Body of pancreas (tissue), 4 donors: Measurements from ENCODE around the gene ITIH3. TPM values are rescaled to one million over a fixed set of nuclear protein-coding genes. Genes with fewer than 3 reads are reported as not detected.

Experiments
- ATAC-seq: fragments of 150-250 bp; one replicate; pipeline ENCODE4 v1.9.1; 2016
- DNase-seq, 4 donors: peaks; one replicate each; pipeline ENCODE4 v3.0.0-alpha.2; 2019
- H3K27ac ChIP-seq, 4 donors: fragments of 200-600 bp; sonication (generic); 1 replicate in 3 of 4; 2 replicates in 1 of 4; pipeline versions ENCODE4 v1.5.1 to v1.6.1; 2016 to 2019; ENCODE audit warnings: mild to moderate bottlenecking in 1 of 4, mixed read lengths in 1 of 4, moderate library complexity in 1 of 4
- H3K27me3 ChIP-seq, 2 donors: fragments of 200-600 bp; sonication (generic); one replicate each; pipeline ENCODE4 v1.6.0; 2016; ENCODE audit warnings: mild to moderate bottlenecking in 1 of 2
- H3K36me3 ChIP-seq, 2 donors: fragments of 200-600 bp; sonication (generic); replicated peaks in 1 of 2; 2 replicates each; pipeline ENCODE4 v1.5.1; 2016; ENCODE audit warnings: low read depth in 2 of 2; ENCODE audit not compliant: insufficient read depth in 1 of 2
- H3K4me1 ChIP-seq: fragments of 200-600 bp; sonication (generic); one replicate; pipeline ENCODE4 v1.6.0; 2016
- H3K4me3 ChIP-seq, 2 donors: fragments of 200-600 bp; sonication (generic); 1 replicate in 1 of 2; 2 replicates in 1 of 2; pipeline ENCODE4 v1.5.1; 2016 to 2019
- H3K9me3 ChIP-seq, 3 donors: fragments of 200-600 bp; sonication (generic); 1 replicate in 2 of 3; 2 replicates in 1 of 3; pipeline ENCODE4 v1.5.1; 2016
- CTCF ChIP-seq, 7 experiments: fragments of 450-650 bp in 4 of 7; fragments of 200-600 bp in 3 of 7; sonication (generic) in 3 of 7; IDR thresholded peaks; one replicate each; pipeline ENCODE4 v1.5.1; 2016 to 2019; ENCODE audit warnings: antibody characterized with exemption in 7 of 7
- POLR2A ChIP-seq, 3 donors: fragments of 450-650 bp; IDR thresholded peaks; one replicate each; pipeline ENCODE4 v1.6.1; 2016; ENCODE audit warnings: antibody characterized with exemption in 3 of 3, mild to moderate bottlenecking in 2 of 3
- WGBS, 2 donors: methylation state at CpG; one replicate each; pipeline ENCODE4 v1.1.5; 2017; 5-methylcytosine and 5-hydroxymethylcytosine counted together
- intact Hi-C: fragments of 100-400 bp; cut with DNase I; formaldehyde crosslinking; loops from one replicate; pipeline ENCODE4 v1.15.1; 2023
- total RNA-seq, 2 donors: library from RNA; depleted of rRNA; stranded (reverse); fragments of >200 nt; gene quantifications; one replicate each; pipeline ENCODE4 v1.1.0, GENCODE V29; 2016

ITIH3 gene
- 1 to 10 TPM in 1 of 2 donors, not detected in 1; 1.6 TPM for total RNA-seq

- WGBS, 2 donors: 70 to 88% methylated on average over 6 to 8 of the region's 10 CpGs
- no peak within 1 kb of the TSS for H3K27ac ChIP-seq
These were observed at the start of gene ITIH3 for GRCh38 chr3:52794612-52795099. Gene ITIH3, plus strand, starts transcription at chr3:52794796. Its CDS starts 8 bp downstream, at chr3:52794804.

DNA sequence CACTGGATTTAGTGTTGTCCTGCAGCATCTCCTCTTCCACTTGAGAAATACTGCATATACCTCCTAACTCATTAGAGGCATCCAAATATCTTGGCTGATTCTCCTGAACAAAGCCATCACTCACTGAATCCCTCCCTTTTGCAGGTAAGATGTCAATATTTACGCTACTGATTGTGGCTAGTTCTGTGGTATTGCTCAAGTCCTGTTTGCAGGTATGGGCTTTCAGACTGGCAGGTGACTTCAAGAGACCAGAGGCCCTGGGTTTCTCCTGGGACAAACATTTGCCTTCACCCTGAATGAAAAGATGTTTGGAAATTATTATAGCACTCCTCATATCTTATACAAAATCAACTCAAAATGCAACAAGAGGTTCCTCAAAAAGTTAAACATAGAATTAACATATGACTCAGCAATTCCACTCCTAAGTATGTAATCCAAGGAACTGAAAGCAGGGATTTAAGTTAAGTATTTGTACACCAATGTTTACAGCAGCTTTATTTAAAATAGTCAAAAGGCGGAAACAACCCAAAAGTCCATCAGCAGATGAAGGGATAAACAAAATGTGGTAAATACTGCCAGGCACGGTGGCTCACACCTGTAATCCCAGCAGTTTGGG, 42.4 kb upstream of the ITIH3 start:
- Histone ChIP-seq H3K27ac (no peak overlapping the region), H3K4me3 (no peak overlapping the region), H3K9me3 (no peaks in the 10 kb centered on the region), H3K27me3 (no peaks in the 10 kb centered on the region), H3K36me3 (peaks cover 0 to 15% of the 10 kb centered on the region in 2 donors), H3K4me1 (no peaks in the 10 kb centered on the region)
- no peak for TF ChIP-seq POLR2A (IDR thresholded peaks at IDR 0.05)
- TF ChIP-seq CTCF (IDR thresholded peaks at IDR 0.05): no peak
- WGBS, 2 donors: 77 to 87% methylated on average over 3 of the region's 3 CpGs
- no peak for ATAC-seq
- intact Hi-C loops: no loop called here
- DNase-seq: no peak

More at GRCh38 chr3:52794612-52795099, at the start of gene ITIH3:
- Histone ChIP-seq H3K27me3 (no peaks in the 10 kb centered on the region), H3K4me3 (no peak within 1 kb of the TSS), H3K36me3 (no peaks in the 10 kb centered on the region), H3K4me1 (peaks cover 10% of the 10 kb centered on the region), H3K9me3 (no peaks in the 10 kb centered on the region)
- intact Hi-C loops: no loop called here
- DNase-seq (no peak), ATAC-seq (no peak)
- TF ChIP-seq CTCF (IDR thresholded peaks at IDR 0.05) (no peak), POLR2A (IDR thresholded peaks at IDR 0.05) (no peak)

- intact Hi-C loops: no loop called here
- no peak for DNase-seq
- Histone ChIP-seq H3K4me3 (no peak overlapping the region), H3K27ac (no peak overlapping the region), H3K27me3 (no peaks in the 10 kb centered on the region), H3K9me3 (no peaks in the 10 kb centered on the region), H3K4me1 (no peaks in the 10 kb centered on the region), H3K36me3 (peaks cover 0 to 10% of the 10 kb centered on the region in 2 donors)
- no peak for ATAC-seq
- TF ChIP-seq CTCF (IDR thresholded peaks at IDR 0.05) (no peak), POLR2A (IDR thresholded peaks at IDR 0.05) (no peak)
- 92 to 95% methylated on average over 4 of the region's 4 CpGs for WGBS, 2 donors
These were observed 40.2 kb upstream of the ITIH3 start for GRCh38 chr3:52754373-52754772.

DNA sequence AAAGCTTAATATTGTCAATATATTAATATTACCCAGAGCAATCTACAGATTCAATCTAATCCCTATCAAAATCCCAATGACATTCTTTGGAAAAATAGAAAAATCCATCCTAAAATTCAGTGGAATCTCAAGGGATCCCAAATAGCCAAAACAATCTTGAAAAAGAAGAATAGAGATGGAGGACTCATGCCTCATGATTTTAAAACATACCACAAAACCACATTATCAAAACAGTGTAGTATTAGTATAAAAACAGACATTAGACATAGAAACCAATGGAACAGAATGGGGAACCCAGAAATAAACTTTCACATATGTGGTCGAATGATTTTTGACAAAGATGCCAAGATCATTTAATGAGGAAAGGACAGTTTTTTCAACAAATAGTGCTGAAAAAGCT, 38.5 kb upstream of the ITIH3 start:
- DNase-seq (no peak), ATAC-seq (no peak)
- no peaks in the 10 kb centered on the region for H3K27me3 ChIP-seq
- TF ChIP-seq POLR2A (IDR thresholded peaks at IDR 0.05) (no peak), CTCF (IDR thresholded peaks at IDR 0.05) (no peak)
- H3K27ac ChIP-seq: no peak overlapping the region
- H3K4me1 ChIP-seq: no peaks in the 10 kb centered on the region
- 84 to 92% methylated on average over 1 of the region's 1 CpG for WGBS, 2 donors
- H3K9me3 ChIP-seq: no peaks in the 10 kb centered on the region
- intact Hi-C loops: no loop called here
- no peak overlapping the region for H3K4me3 ChIP-seq
- peaks cover 0 to 9% of the 10 kb centered on the region in 2 donors for H3K36me3 ChIP-seq

GRCh38 chr3:52763466-52763865, 31.1 kb upstream of the ITIH3 start:
- peak; percentile 53 for ATAC-seq
- Histone ChIP-seq H3K9me3 (no peaks in the 10 kb centered on the region), H3K4me3 (no peak overlapping the region), H3K4me1 (peaks cover 10% of the 10 kb centered on the region), H3K27me3 (no peaks in the 10 kb centered on the region), H3K36me3 (peaks cover 0 to 16% of the 10 kb centered on the region in 2 donors), H3K27ac (peak overlapping the region in 1 of 4 donors; percentile 34)
- 59 to 74% methylated on average over 2 of the region's 2 CpGs for WGBS, 2 donors
- intact Hi-C loops: no loop called here
- DNase-seq: peak in 1 of 4 donors; percentile 30
- TF ChIP-seq POLR2A (IDR thresholded peaks at IDR 0.05) (no peak), CTCF (IDR thresholded peaks at IDR 0.05) (no peak)
